GM19035 (cell line): ENCODE measurements around the gene NEK3.
"Not testable (repeated sequence)": the region's sequence is repeated elsewhere in the genome, so short reads cannot be mapped to it uniquely, and the experiment has no call there.

Source experiments
- ATAC-seq: cut with Tn5 transposase; IDR thresholded peaks from one replicate; pipeline ENCODE4 v1.9.1; 2021; ENCODE audit not compliant: unreplicated experiment

NEK3 gene

GRCh38 chr13:52159159-52159982 lies at the start of gene NEK3:
Gene NEK3 (minus strand): TSS chr13:52159597. CDS start chr13:52156191, 3,406 bp downstream.
- peak; percentile 83 for ATAC-seq

GRCh38 chr13:52208384-52208783 lies 49.0 kb upstream of the NEK3 start:
- not testable (repeated sequence) for ATAC-seq

- not testable (repeated sequence) for ATAC-seq
These were observed 48.5 kb upstream of the NEK3 start for GRCh38 chr13:52207896-52208295.

GRCh38 chr13:52207337-52207736 lies 47.9 kb upstream of the NEK3 start:
- not testable (repeated sequence) for ATAC-seq

- ATAC-seq = not testable (repeated sequence)
These were observed 45.1 kb upstream of the NEK3 start for GRCh38 chr13:52204546-52204945.

GRCh38 chr13:52203864-52204263 lies 44.5 kb upstream of the NEK3 start:
- not testable (repeated sequence) for ATAC-seq

- not testable (repeated sequence) for ATAC-seq
These were observed 43.1 kb upstream of the NEK3 start for GRCh38 chr13:52202506-52202905.

GRCh38 chr13:52201439-52202193 lies 42.2 kb upstream of the NEK3 start:
- not testable (repeated sequence) for ATAC-seq

- ATAC-seq = peak; percentile 51
These were observed 36.0 kb upstream of the NEK3 start for GRCh38 chr13:52195401-52195837.

- ATAC-seq = peak; percentile 81
These were observed 34.9 kb upstream of the NEK3 start for GRCh38 chr13:52194184-52194868.

GRCh38 chr13:52193587-52194183 lies 34.3 kb upstream of the NEK3 start:
- ATAC-seq = not testable (repeated sequence)

- not testable (repeated sequence) for ATAC-seq
These were observed 28.2 kb upstream of the NEK3 start for GRCh38 chr13:52187424-52188187.

- ATAC-seq = no peak
These were observed 27.6 kb upstream of the NEK3 start for GRCh38 chr13:52187029-52187423.

- ATAC-seq = not testable (repeated sequence)
These were observed 22.0 kb upstream of the NEK3 start for GRCh38 chr13:52181316-52181954.

GRCh38 chr13:52179925-52180324 lies 20.5 kb upstream of the NEK3 start:
- ATAC-seq = no peak

GRCh38 chr13:52177276-52177675 lies 17.9 kb upstream of the NEK3 start:
- ATAC-seq = no peak

GRCh38 chr13:52173970-52174369 lies 14.6 kb upstream of the NEK3 start:
- not testable (repeated sequence) for ATAC-seq

- ATAC-seq = no peak
These were observed 14.0 kb upstream of the NEK3 start for GRCh38 chr13:52173373-52173772.

- ATAC-seq = not testable (repeated sequence)
These were observed 12.3 kb upstream of the NEK3 start for GRCh38 chr13:52171686-52172085.
